Lower lobe of right lung (tissue), 2 donors: ENCODE data around the gene HDAC4. TPM values are rescaled to one million over a fixed set of nuclear protein-coding genes. Genes with fewer than 3 reads are reported as not detected.

Experiments used
- ATAC-seq, 2 donors: fragments of 200-7000 bp; cut with Tn5 transposase; one replicate each; pipeline ENCODE4 v1.9.1; 2020 to 2022; ENCODE audit warnings: mild to moderate bottlenecking in 2 of 2, moderate library complexity in 2 of 2
- DNase-seq: peaks from one replicate; pipeline ENCODE4 v3.0.0-alpha.2; 2020
- H3K27ac ChIP-seq: fragments of 200-600 bp; one replicate; pipeline ENCODE4 v1.8.0; 2022
- H3K27me3 ChIP-seq: fragments of 200-600 bp; one replicate; pipeline ENCODE4 v1.8.0; 2022; ENCODE audit warnings: low read depth
- H3K36me3 ChIP-seq: fragments of 200-600 bp; one replicate; pipeline ENCODE4 v1.8.0; 2022; ENCODE audit warnings: mild to moderate bottlenecking
- H3K4me1 ChIP-seq: fragments of 200-600 bp; one replicate; pipeline ENCODE4 v1.8.0; 2022
- H3K4me3 ChIP-seq: fragments of 200-600 bp; one replicate; pipeline ENCODE4 v1.8.0; 2022; ENCODE audit warnings: mild to moderate bottlenecking
- H3K9me3 ChIP-seq: fragments of 200-600 bp; one replicate; pipeline ENCODE4 v1.8.0; 2022
- intact Hi-C: fragments of 100-400 bp; cut with DNase I; formaldehyde crosslinking; loops from one replicate; pipeline ENCODE4 v1.11.0; 2022
- total RNA-seq: library from RNA; stranded (reverse); fragmentation: NEBNext Ultra II Directional; extraction: Animal tissue kit (Norgen Biotek cat#: 25700); gene quantifications from one replicate; pipeline ENCODE4 v1.2.1, GENCODE V29; 2021
- TF ChIP-seq, protein P1 (sequence below): fragments of 200-600 bp; IDR thresholded peaks from one replicate; pipeline ENCODE4 v1.8.0; 2022; ENCODE audit warnings: antibody characterized with exemption, mild to moderate bottlenecking
- donor health status: DM: no; HTN: yes; CAD: no; lungs with severe emphysema.

The HDAC4 gene
- total RNA-seq, 1 donor from 2014 or later, result 44.9 TPM

DNA sequence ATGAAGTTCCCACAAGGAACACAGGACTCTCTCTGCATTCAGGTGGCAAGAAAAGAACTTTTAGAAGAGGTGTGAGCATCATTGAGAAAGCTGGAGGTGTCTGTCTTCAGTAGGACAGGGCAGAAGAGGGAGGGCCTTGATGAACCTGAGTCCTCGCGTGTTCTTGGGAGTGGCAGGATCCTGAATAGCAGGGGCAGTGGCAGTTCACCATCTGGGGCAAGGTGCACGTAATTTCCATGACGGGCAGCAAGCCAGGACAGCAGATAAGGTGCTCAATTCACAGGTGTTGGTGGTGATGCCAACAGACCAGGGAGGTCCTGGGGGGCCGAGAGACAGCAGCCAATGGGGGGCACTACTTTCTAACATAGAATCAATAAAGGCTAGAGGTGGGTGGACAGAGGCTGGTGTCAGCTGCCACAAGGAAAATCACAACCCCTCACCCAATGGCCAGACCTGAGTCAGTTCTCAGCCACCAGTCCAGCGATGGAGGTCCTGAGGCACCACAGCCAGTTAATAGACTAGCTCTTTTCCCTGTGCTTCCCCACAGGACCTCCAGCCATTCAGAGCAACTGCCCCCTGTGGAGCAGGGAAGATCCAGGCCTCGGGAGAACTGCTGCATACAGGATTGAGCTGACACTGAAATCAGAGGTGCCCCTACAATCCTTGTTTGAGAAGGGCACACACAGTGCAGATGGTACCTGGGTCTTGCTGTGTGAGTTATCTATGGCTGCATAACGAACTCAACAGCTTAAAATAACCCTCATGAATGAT is 10.9 kb upstream of the HDAC4 start:
- intact Hi-C loops, result no loop called here
- TF ChIP-seq, protein P1, sequence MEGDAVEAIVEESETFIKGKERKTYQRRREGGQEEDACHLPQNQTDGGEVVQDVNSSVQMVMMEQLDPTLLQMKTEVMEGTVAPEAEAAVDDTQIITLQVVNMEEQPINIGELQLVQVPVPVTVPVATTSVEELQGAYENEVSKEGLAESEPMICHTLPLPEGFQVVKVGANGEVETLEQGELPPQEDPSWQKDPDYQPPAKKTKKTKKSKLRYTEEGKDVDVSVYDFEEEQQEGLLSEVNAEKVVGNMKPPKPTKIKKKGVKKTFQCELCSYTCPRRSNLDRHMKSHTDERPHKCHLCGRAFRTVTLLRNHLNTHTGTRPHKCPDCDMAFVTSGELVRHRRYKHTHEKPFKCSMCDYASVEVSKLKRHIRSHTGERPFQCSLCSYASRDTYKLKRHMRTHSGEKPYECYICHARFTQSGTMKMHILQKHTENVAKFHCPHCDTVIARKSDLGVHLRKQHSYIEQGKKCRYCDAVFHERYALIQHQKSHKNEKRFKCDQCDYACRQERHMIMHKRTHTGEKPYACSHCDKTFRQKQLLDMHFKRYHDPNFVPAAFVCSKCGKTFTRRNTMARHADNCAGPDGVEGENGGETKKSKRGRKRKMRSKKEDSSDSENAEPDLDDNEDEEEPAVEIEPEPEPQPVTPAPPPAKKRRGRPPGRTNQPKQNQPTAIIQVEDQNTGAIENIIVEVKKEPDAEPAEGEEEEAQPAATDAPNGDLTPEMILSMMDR, result no peak
- Histone ChIP-seq H3K36me3 (no peaks in the 10 kb centered on the region), H3K4me1 (no peaks in the 10 kb centered on the region), H3K27ac (no peak overlapping the region), H3K27me3 (no peaks in the 10 kb centered on the region), H3K9me3 (peaks cover 3% of the 10 kb centered on the region), H3K4me3 (no peak overlapping the region)
- ATAC-seq (peak in 1 of 2 donors; percentile 12), DNase-seq (no peak)

DNA sequence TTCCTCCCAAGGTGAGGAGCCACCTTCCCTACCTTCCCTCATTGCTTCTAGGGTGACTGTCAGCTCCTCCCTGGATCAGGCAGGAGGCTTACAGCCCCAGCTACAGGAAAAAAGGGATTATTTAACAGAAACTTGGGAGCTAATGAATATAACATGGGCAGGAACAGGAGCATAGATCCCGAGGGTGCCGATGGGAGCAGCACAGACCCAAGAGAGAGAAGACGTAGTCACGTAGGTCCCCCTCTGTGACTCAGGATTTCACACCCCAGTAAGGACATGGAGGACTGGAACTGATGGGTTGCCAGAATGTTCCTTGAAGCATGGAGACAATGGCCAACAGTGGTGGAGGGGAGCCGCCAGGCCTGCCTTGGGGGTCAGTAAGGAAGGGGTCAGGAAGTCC is 10.3 kb upstream of the HDAC4 start:
- no peak for DNase-seq
- intact Hi-C loops, result no loop called here
- no peaks in the 10 kb centered on the region for H3K36me3 ChIP-seq
- no peak overlapping the region for H3K27ac ChIP-seq
- TF ChIP-seq, protein P1, result no peak
- no peaks in the 10 kb centered on the region for H3K4me1 ChIP-seq
- ATAC-seq, result no peak
- H3K9me3 ChIP-seq, result peaks cover 3% of the 10 kb centered on the region
- H3K27me3 ChIP-seq, result no peaks in the 10 kb centered on the region
- no peak overlapping the region for H3K4me3 ChIP-seq

DNA sequence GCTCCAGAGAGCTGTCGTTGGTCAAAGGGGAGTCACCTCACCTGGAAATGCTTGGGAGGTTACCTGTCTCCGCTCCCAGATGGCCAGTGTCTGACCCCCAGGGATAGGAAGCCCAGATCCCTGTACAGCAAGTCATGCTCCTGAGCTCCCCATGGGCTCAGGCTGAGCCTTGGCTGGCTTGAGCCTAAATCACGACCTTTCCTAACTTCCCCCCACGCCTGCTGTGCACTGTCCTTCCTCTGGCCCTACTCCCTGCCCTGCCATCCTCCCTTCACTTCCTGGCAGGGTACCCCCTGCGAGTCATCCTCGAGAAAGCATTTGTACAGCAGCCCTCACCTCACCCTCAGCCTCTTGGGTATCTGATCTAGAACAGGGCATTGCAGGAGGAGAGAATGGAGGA is 9.2 kb upstream of the HDAC4 start:
- H3K4me1 ChIP-seq, result no peaks in the 10 kb centered on the region
- TF ChIP-seq, protein P1, result no peak
- H3K27me3 ChIP-seq, result no peaks in the 10 kb centered on the region
- no peaks in the 10 kb centered on the region for H3K36me3 ChIP-seq
- intact Hi-C loops, result no loop called here
- H3K4me3 ChIP-seq, result no peak overlapping the region
- ATAC-seq (no peak), DNase-seq (no peak)
- H3K9me3 ChIP-seq, result peaks cover 3% of the 10 kb centered on the region
- H3K27ac ChIP-seq, result no peak overlapping the region

DNA sequence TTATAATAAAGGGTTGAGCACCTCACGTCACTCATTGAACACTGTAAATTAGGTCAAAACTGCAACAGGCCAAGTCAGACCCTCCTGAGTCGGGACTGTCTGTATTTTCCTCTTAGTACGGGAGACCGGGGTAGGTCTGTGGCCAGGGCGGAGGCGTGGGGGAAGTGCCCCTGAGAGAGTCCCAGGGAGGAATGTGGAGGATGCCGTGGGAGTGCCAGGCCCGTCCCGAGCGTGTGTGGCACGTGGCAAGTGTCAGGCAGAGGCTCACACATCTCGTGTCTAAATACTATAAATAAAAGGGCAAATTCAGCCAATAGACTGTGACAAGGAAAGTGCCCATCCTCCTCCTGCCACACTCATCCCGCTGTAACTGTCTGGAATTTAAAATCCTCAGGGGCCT is 6.3 kb upstream of the HDAC4 start:
- TF ChIP-seq, protein P1, result no peak
- no peaks in the 10 kb centered on the region for H3K36me3 ChIP-seq
- no peak overlapping the region for H3K4me3 ChIP-seq
- H3K27me3 ChIP-seq, result no peaks in the 10 kb centered on the region
- intact Hi-C loops, result no loop called here
- no peak for ATAC-seq
- H3K27ac ChIP-seq, result no peak overlapping the region
- no peak for DNase-seq
- no peaks in the 10 kb centered on the region for H3K9me3 ChIP-seq
- H3K4me1 ChIP-seq, result no peaks in the 10 kb centered on the region

DNA sequence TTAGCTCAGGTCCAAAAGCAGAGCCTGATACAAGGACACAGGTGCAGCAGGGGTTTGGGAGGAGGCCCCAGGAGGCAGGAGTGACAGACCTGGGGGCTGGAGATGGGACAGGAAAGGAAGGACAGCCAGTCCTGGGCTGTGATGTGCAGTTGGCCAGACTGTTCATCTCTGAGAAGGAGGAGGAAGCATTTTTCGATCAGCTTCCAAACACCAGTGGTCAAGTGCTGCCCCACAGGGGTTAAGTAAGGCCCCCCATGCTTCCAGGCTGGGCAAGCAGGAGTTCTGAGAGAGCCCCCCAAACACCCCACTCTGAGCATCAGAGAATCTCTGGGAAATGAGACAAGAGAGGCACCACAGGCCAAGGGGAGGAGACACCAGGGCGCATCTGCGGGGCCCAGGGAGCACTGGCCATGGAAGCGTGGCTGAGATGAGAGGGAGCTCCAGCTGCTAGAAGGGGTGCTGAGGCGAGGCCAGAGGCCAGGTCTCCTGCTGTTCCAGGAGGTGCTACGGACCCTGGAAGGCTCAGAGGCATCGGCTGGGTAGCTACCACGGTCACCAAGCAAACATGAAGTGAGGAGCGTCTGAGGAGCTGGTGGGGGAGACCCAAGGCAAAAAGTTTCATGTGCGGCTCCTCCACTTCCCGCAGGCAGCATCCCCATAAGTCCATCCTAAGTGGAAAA is 5.6 kb upstream of the HDAC4 start:
- TF ChIP-seq, protein P1, result no peak
- intact Hi-C loops, result no loop called here
- no peaks in the 10 kb centered on the region for H3K9me3 ChIP-seq
- no peak for DNase-seq
- no peaks in the 10 kb centered on the region for H3K36me3 ChIP-seq
- no peak overlapping the region for H3K27ac ChIP-seq
- H3K4me1 ChIP-seq, result no peaks in the 10 kb centered on the region
- no peak for ATAC-seq
- H3K27me3 ChIP-seq, result no peaks in the 10 kb centered on the region
- H3K4me3 ChIP-seq, result no peak overlapping the region
